ENCODE results near the gene USP48.
"Not testable (repeated sequence)": the region's sequence is repeated elsewhere in the genome, so short reads cannot be mapped to it uniquely, and the experiment has no call there.

Gene USP48

GRCh38 chr1:21773585-21773984 lies 9.4 kb downstream of the USP48 start:
- DNase-seq (ENCODE audit: low read depth) = no peak

- DNase-seq (ENCODE audit: low read depth) = not testable (repeated sequence)
Observed at GRCh38 chr1:21771672-21772071, 11.3 kb downstream of the USP48 start.

GRCh38 chr1:21770602-21771001 lies 12.3 kb downstream of the USP48 start:
- not testable (repeated sequence) for DNase-seq (ENCODE audit: low read depth)

- no peak for DNase-seq (ENCODE audit: low read depth)
Observed at GRCh38 chr1:21770201-21770600, 12.7 kb downstream of the USP48 start.

- not testable (repeated sequence) for DNase-seq (ENCODE audit: low read depth)
Observed at GRCh38 chr1:21767106-21767505, 15.8 kb downstream of the USP48 start.

- no peak for DNase-seq (ENCODE audit: low read depth)
Observed at GRCh38 chr1:21766210-21766609, 16.7 kb downstream of the USP48 start.

- no peak for DNase-seq (ENCODE audit: low read depth)
Observed at GRCh38 chr1:21764615-21765423, 18.1 kb downstream of the USP48 start.

- DNase-seq (ENCODE audit: low read depth) = no peak
Observed at GRCh38 chr1:21763694-21764419, 19.1 kb downstream of the USP48 start.

- no peak for DNase-seq (ENCODE audit: low read depth)
Observed at GRCh38 chr1:21763236-21763635, 19.7 kb downstream of the USP48 start.

GRCh38 chr1:21762022-21762404 lies 20.9 kb downstream of the USP48 start:
- DNase-seq (ENCODE audit: low read depth) = no peak

GRCh38 chr1:21761052-21761451 lies 21.9 kb downstream of the USP48 start:
- no peak for DNase-seq (ENCODE audit: low read depth)

GRCh38 chr1:21759818-21760217 lies 23.1 kb downstream of the USP48 start:
- DNase-seq (ENCODE audit: low read depth) = no peak

- no peak for DNase-seq (ENCODE audit: low read depth)
Observed at GRCh38 chr1:21759182-21759581, 23.8 kb downstream of the USP48 start.

GRCh38 chr1:21758614-21759013 lies 24.3 kb downstream of the USP48 start:
- DNase-seq (ENCODE audit: low read depth) = no peak

GRCh38 chr1:21756393-21757089 lies 26.4 kb downstream of the USP48 start:
- DNase-seq (ENCODE audit: low read depth) = no peak

- no peak for DNase-seq (ENCODE audit: low read depth)
Observed at GRCh38 chr1:21755067-21755466, 27.9 kb downstream of the USP48 start.

GRCh38 chr1:21754583-21754982 lies 28.4 kb downstream of the USP48 start:
- no peak for DNase-seq (ENCODE audit: low read depth)

- DNase-seq (ENCODE audit: low read depth) = no peak
Observed at GRCh38 chr1:21752186-21752585, 30.8 kb downstream of the USP48 start.

GRCh38 chr1:21751281-21751680 lies 31.7 kb downstream of the USP48 start:
- DNase-seq (ENCODE audit: low read depth) = no peak

- DNase-seq (ENCODE audit: low read depth) = no peak
Observed at GRCh38 chr1:21750841-21751240, 32.1 kb downstream of the USP48 start.

- DNase-seq (ENCODE audit: low read depth) = no peak
Observed at GRCh38 chr1:21749859-21750468, 33.0 kb downstream of the USP48 start.

GRCh38 chr1:21749109-21749508 lies 33.8 kb downstream of the USP48 start:
- DNase-seq (ENCODE audit: low read depth) = no peak

Data from activated T-cell treated with anti-CD3 and anti-CD28 coated beads for 1 hour (primary cell).